H1 (cell line): Measurements from ENCODE around the gene CFAP65. TPM values are rescaled to one million over a fixed set of nuclear protein-coding genes. Genes with fewer than 3 reads are reported as not detected.
A peak's percentile ranks its signal among the peaks of the same experiment; 100 is the strongest.

Source experiments
- CBX5 ChIP-seq: fragments of 300-800, 300-1000 bp; sonication (generic); IDR thresholded peaks from 2 replicates; pipeline ENCODE4 v1.7.1; 2016; ENCODE audit warnings: antibody characterized with exemption, low read length, low read depth
- CHD1 ChIP-seq: IDR thresholded peaks from 2 replicates; pipeline ENCODE4 v1.6.1; 2012; ENCODE audit warnings: low read depth, low read length, improper control_type of control experiment
- CHD2 ChIP-seq: IDR thresholded peaks from 2 replicates; pipeline ENCODE4 v1.6.1; 2012; ENCODE audit warnings: low read length, improper control_type of control experiment
- EP300 ChIP-seq, 2 experiments: IDR thresholded peaks; 1 replicate in 1 of 2; 2 replicates in 1 of 2; pipeline ENCODE4 v1.6.1; 2011 to 2012; ENCODE audit warnings: low read depth in 2 of 2, low read length in 2 of 2, mild to moderate bottlenecking in 2 of 2, borderline replicate concordance in 1 of 2, inconsistent platforms in 1 of 2, moderate library complexity in 1 of 2
- HDAC6 ChIP-seq: IDR thresholded peaks from one replicate; pipeline ENCODE4 v1.7.1; 2012; ENCODE audit warnings: low read depth, mild to moderate bottlenecking, inconsistent platforms, low read length, moderate library complexity
- JUND ChIP-seq: IDR thresholded peaks from 2 replicates; pipeline ENCODE4 v1.6.1; 2011; ENCODE audit warnings: mild to moderate bottlenecking, improper control_type of control experiment, low read length
- KDM4A ChIP-seq: IDR thresholded peaks from one replicate; pipeline ENCODE4 v1.7.1; 2012; ENCODE audit warnings: low read depth, mild to moderate bottlenecking, moderate library complexity, low read length, inconsistent platforms; ENCODE audit not compliant: severe bottlenecking
- KDM5A ChIP-seq: fragments of 200-600 bp; IDR thresholded peaks from 2 replicates; pipeline ENCODE4 v1.7.1; 2012; ENCODE audit warnings: mild to moderate bottlenecking, low read length, inconsistent platforms, mixed read lengths
- NRF1 ChIP-seq: IDR thresholded peaks from 2 replicates; pipeline ENCODE4 v1.6.1; 2011; ENCODE audit warnings: mild to moderate bottlenecking, low read depth, low read length, improper control_type of control experiment
- PHF8 ChIP-seq: fragments of 200-600 bp; sonication (generic); conservative IDR thresholded peaks from 2 replicates; pipeline ENCODE4 v1.7.1; 2012; ENCODE audit warnings: low read depth, mild to moderate bottlenecking, inconsistent platforms, low read length, moderate library complexity
- SAP30 ChIP-seq: fragments of 300-600 bp; sonication (generic); IDR thresholded peaks from 2 replicates; pipeline ENCODE4 v1.7.1; 2012; ENCODE audit warnings: low read length, moderate library complexity, mild to moderate bottlenecking, inconsistent platforms; ENCODE audit not compliant: insufficient read depth, insufficient replicate concordance
- SIN3A ChIP-seq, 2 experiments: IDR thresholded peaks in 1 of 2; conservative IDR thresholded peaks in 1 of 2; 2 replicates each; pipeline ENCODE4 v1.6.1; 2011 to 2012; ENCODE audit warnings: low read length in 2 of 2, improper control_type of control experiment in 1 of 2, low read depth in 1 of 2, mild to moderate bottlenecking in 1 of 2
- SIX5 ChIP-seq: IDR thresholded peaks from 2 replicates; pipeline ENCODE4 v1.6.1; 2011; ENCODE audit warnings: mild to moderate bottlenecking, low read depth, low read length
- SUZ12 ChIP-seq: fragments of 200-600 bp; sonication (generic); IDR thresholded peaks from 2 replicates; pipeline ENCODE4 v1.6.1; 2012; ENCODE audit warnings: mild to moderate bottlenecking, inconsistent platforms, low read length, moderate library complexity, mixed read lengths
- TAF7 ChIP-seq: optimal IDR thresholded peaks from 2 replicates; pipeline ENCODE3; 2011; ENCODE audit warnings: low read depth, mild to moderate bottlenecking, inconsistent platforms, low read length, moderate library complexity, borderline replicate concordance
- TEAD4 ChIP-seq: IDR thresholded peaks from 2 replicates; pipeline ENCODE4 v1.6.1; 2012; ENCODE audit warnings: low read depth, low read length, inconsistent platforms, mixed read lengths
- YY1 ChIP-seq: IDR thresholded peaks from 2 replicates; pipeline ENCODE4 v1.6.1; 2011; ENCODE audit warnings: low read depth, mild to moderate bottlenecking, low read length
- polyA plus RNA-seq, 7 experiments: library from polyadenylated mRNA; depleted of rRNA in 3 of 7; stranded (reverse) in 5 of 7; unstranded in 2 of 7; fragments of >200 nt in 5 of 7; fragments of 200-250 nt in 2 of 7; gene quantifications; 1 replicate in 5 of 7; 2 replicates in 1 of 7; 4 replicates in 1 of 7; pipeline versions ENCODE4 v1.2.1 to v1.2.3, GENCODE V29; 2011 to 2013; ENCODE audit warnings: missing spikeins in 2 of 7, mixed read lengths in 2 of 7
- total RNA-seq: library from RNA; stranded (reverse); fragmentation: NEBNext Ultra II Directional; extraction: Animal tissue kit (Norgen Biotek cat#: 25700); gene quantifications from 2 replicates; pipeline ENCODE4 v1.2.1, GENCODE V29; 2021
- TF ChIP-seq, protein P1 (sequence below): IDR thresholded peaks from 2 replicates; pipeline ENCODE4 v1.6.1; 2012; ENCODE audit warnings: low read length, inconsistent platforms

CFAP65 gene
- total and polyA plus RNA-seq, 2 of the 8 experiments (the other 6 are each of a cell fraction or from before 2014, with no cell fraction given) = 0.19 to 0.45 TPM

DNA sequence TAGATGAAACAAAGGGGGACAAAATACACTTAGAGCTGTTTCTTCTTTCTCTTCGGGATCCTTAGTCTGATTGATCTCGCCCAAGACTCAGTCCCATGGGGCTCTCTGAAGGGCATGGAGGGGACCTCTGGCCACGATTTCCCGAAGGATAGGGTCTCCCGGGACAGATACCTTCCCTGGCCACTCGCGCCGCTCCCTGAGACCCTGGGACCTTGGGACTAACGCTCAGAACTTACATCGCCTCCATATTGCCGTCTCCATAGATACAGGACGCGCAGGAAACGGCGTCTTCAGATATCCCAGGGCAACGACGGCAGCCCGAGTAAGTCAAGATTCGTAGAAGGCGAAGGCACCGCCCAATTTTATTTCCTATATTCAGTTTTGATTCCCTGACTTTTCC lies at the start of gene CFAP65 (continued):
- TF ChIP-seq CHD2 (no peak), JUND (no peak), SIN3A (conservative IDR thresholded peaks at IDR 0.05 in 1 of 2, IDR thresholded peaks at IDR 0.05 in 1 of 2; ENCODE audit: low read depth in 1 of 2, low read length in 2 of 2) (peak; percentile 100), TEAD4 (no peak), KDM5A (no peak), TAF7 (no peak), CHD1 (no peak), SUZ12 (no peak), EP300 (IDR thresholded peaks at IDR 0.05; ENCODE audit: borderline replicate concordance in 1 of 2, low read depth in 2 of 2, low read length in 2 of 2) (no peak), HDAC6 (no peak), CBX5 (no peak), KDM4A (peak; percentile 59), SAP30 (no peak), PHF8 (no peak), NRF1 (no peak), SIX5 (0 out of 2 replicates have a peak, but pooled peaks have one; percentile 17), YY1 (peak; percentile 92)
- TF ChIP-seq, protein P1, sequence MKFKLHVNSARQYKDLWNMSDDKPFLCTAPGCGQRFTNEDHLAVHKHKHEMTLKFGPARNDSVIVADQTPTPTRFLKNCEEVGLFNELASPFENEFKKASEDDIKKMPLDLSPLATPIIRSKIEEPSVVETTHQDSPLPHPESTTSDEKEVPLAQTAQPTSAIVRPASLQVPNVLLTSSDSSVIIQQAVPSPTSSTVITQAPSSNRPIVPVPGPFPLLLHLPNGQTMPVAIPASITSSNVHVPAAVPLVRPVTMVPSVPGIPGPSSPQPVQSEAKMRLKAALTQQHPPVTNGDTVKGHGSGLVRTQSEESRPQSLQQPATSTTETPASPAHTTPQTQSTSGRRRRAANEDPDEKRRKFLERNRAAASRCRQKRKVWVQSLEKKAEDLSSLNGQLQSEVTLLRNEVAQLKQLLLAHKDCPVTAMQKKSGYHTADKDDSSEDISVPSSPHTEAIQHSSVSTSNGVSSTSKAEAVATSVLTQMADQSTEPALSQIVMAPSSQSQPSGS = no peak
- TF ChIP-seq, all 59 proteins: peak for 6
